GM19397 (cell line): Measurements from ENCODE around the gene KRT20.
"Not testable (repeated sequence)": the region's sequence is repeated elsewhere in the genome, so short reads cannot be mapped to it uniquely, and the experiment has no call there.

Experiments
- ATAC-seq: cut with Tn5 transposase; IDR thresholded peaks from one replicate; pipeline ENCODE4 v1.9.1; 2021; ENCODE audit warnings: mild to moderate bottlenecking, moderate library complexity; ENCODE audit not compliant: unreplicated experiment

Gene KRT20

GRCh38 chr17:40900809-40901356 lies 15.8 kb upstream of the KRT20 start:
- no peak for ATAC-seq

- no peak for ATAC-seq
Observed at GRCh38 chr17:40896916-40897455, 11.9 kb upstream of the KRT20 start.

- ATAC-seq = no peak
Observed at GRCh38 chr17:40895106-40895730, 10.2 kb upstream of the KRT20 start.

GRCh38 chr17:40888196-40888720 lies 3.2 kb upstream of the KRT20 start:
- ATAC-seq = no peak

GRCh38 chr17:40886090-40886489 lies 1.0 kb upstream of the KRT20 start:
- ATAC-seq = no peak

- ATAC-seq = no peak
Observed at GRCh38 chr17:40883626-40884334, 1.3 kb downstream of the KRT20 start.

- ATAC-seq = no peak
Observed at GRCh38 chr17:40883031-40883430, 2.0 kb downstream of the KRT20 start.

GRCh38 chr17:40879026-40879425 lies 6.0 kb downstream of the KRT20 start:
- no peak for ATAC-seq

GRCh38 chr17:40878044-40878443 lies 7.0 kb downstream of the KRT20 start:
- ATAC-seq = no peak

GRCh38 chr17:40873801-40874200 lies 11.2 kb downstream of the KRT20 start:
- no peak for ATAC-seq

GRCh38 chr17:40873255-40873654 lies 11.8 kb downstream of the KRT20 start:
- no peak for ATAC-seq

- ATAC-seq = no peak
Observed at GRCh38 chr17:40872416-40872815, 12.6 kb downstream of the KRT20 start.

GRCh38 chr17:40871316-40871715 lies 13.7 kb downstream of the KRT20 start:
- no peak for ATAC-seq

GRCh38 chr17:40870136-40870535 lies 14.9 kb downstream of the KRT20 start:
- no peak for ATAC-seq

GRCh38 chr17:40866838-40867237 lies 18.2 kb downstream of the KRT20 start, which contains the start of gene KRT12:
Gene KRT12 (minus strand): TSS chr17:40867223. CDS start chr17:40867186, 37 bp downstream.
- no peak for ATAC-seq

GRCh38 chr17:40864661-40865390 lies 20.2 kb downstream of the KRT20 start:
- no peak for ATAC-seq

- no peak for ATAC-seq
Observed at GRCh38 chr17:40862985-40863733, 21.9 kb downstream of the KRT20 start.

GRCh38 chr17:40859536-40859935 lies 25.5 kb downstream of the KRT20 start:
- ATAC-seq = no peak

- ATAC-seq = not testable (repeated sequence)
Observed at GRCh38 chr17:40858667-40859066, 26.4 kb downstream of the KRT20 start.

- ATAC-seq = no peak
Observed at GRCh38 chr17:40857535-40857934, 27.5 kb downstream of the KRT20 start.
